OCI-LY1 (cell line): ENCODE data around the gene TAB2.

Source experiments
- EZH2 ChIP-seq: fragments of 200-600 bp; sonication (generic), shearing (Covaris generic); IDR thresholded peaks from 2 replicates; pipeline ENCODE4 v1.8.0; 2017; ENCODE audit warnings: borderline replicate concordance, mixed run types, mild to moderate bottlenecking, antibody characterized with exemption, low read length, moderate library complexity, mixed read lengths
- TF ChIP-seq, protein P1 (sequence below): fragments of 200-600 bp; sonication (generic), shearing (Covaris generic); IDR thresholded peaks from 2 replicates; pipeline ENCODE4 v1.5.1; 2017; ENCODE audit warnings: mild to moderate bottlenecking, antibody characterized with exemption, low read length, moderate library complexity, mixed read lengths

DNA sequence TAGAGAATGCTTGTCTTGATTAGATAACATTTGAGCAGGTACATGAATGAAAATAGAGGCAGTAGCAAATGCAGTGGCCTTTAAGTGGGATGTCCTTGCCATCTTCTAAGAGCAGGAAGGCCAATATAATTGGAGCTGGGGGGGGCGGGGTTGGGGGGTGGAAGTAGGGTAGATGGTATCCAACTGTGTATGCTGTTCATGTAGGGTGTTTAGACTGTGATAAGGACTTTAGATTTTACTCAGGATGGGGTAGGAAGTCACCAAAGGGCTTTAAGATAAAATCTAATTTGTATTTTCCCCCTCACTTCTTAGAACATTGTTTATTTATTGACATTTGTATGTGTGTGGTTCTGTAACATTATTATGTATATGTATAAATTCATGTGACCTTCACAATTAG, 12.0 kb downstream of the TAB2 start:
- TF ChIP-seq, protein P1, sequence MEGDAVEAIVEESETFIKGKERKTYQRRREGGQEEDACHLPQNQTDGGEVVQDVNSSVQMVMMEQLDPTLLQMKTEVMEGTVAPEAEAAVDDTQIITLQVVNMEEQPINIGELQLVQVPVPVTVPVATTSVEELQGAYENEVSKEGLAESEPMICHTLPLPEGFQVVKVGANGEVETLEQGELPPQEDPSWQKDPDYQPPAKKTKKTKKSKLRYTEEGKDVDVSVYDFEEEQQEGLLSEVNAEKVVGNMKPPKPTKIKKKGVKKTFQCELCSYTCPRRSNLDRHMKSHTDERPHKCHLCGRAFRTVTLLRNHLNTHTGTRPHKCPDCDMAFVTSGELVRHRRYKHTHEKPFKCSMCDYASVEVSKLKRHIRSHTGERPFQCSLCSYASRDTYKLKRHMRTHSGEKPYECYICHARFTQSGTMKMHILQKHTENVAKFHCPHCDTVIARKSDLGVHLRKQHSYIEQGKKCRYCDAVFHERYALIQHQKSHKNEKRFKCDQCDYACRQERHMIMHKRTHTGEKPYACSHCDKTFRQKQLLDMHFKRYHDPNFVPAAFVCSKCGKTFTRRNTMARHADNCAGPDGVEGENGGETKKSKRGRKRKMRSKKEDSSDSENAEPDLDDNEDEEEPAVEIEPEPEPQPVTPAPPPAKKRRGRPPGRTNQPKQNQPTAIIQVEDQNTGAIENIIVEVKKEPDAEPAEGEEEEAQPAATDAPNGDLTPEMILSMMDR, result no peak
- no peak for TF ChIP-seq EZH2
